NT2/D1 (cell line): Measurements from ENCODE around the gene MPP2.

ENCODE experiments used
- DNase-seq: peaks from one replicate; pipeline ENCODE4 v3.0.0-alpha.2; 2011; ENCODE audit warnings: low read depth, low spot score
- H3K27me3 ChIP-seq: 2 replicates; pipeline ENCODE4 v1.6.0; 2011; ENCODE audit warnings: mild to moderate bottlenecking; ENCODE audit not compliant: insufficient read length, insufficient read depth
- H3K36me3 ChIP-seq: 2 replicates; pipeline ENCODE4 v1.6.1; 2011; ENCODE audit warnings: mild to moderate bottlenecking, low read length, mixed read lengths; ENCODE audit not compliant: insufficient read depth, insufficient read length
- H3K4me1 ChIP-seq: 2 replicates; pipeline ENCODE4 v1.5.1; 2011; ENCODE audit not compliant: insufficient read depth, insufficient read length
- H3K4me3 ChIP-seq: 2 replicates; pipeline ENCODE4 v1.5.1; 2011; ENCODE audit warnings: low read depth; ENCODE audit not compliant: insufficient read length
- H3K9ac ChIP-seq: 2 replicates; pipeline ENCODE4 v1.6.0; 2011; ENCODE audit warnings: low read depth; ENCODE audit not compliant: insufficient read length
- H3K9me3 ChIP-seq: 2 replicates; pipeline ENCODE4 v1.5.1; 2011; ENCODE audit warnings: mild to moderate bottlenecking, low read length; ENCODE audit not compliant: insufficient read depth
- SUZ12 ChIP-seq: IDR thresholded peaks from 2 replicates; pipeline ENCODE4 v1.6.1; 2011; ENCODE audit not compliant: insufficient read length, insufficient read depth; ENCODE audit errors: extremely low read depth
- YY1 ChIP-seq: IDR thresholded peaks from 2 replicates; pipeline ENCODE4 v1.6.1; 2011; ENCODE audit not compliant: insufficient read length, insufficient read depth
- ZNF274 ChIP-seq: IDR thresholded peaks from 2 replicates; pipeline ENCODE4 v1.6.1; 2011; ENCODE audit warnings: mild to moderate bottlenecking, low read depth, low read length

The MPP2 gene

GRCh38 chr17:43860077-43860725, 47.1 kb downstream of the MPP2 start:
- no peaks in the 10 kb centered on the region for H3K36me3 ChIP-seq

GRCh38 chr17:43857957-43858600, 49.3 kb downstream of the MPP2 start:
- Histone ChIP-seq H3K9ac (no peak overlapping the region), H3K4me1 (peaks cover 10% of the 10 kb centered on the region), H3K9me3 (no peaks in the 10 kb centered on the region), H3K4me3 (no peak overlapping the region), H3K36me3 (no peaks in the 10 kb centered on the region), H3K27me3 (peaks cover 3% of the 10 kb centered on the region)
- no peak for TF ChIP-seq YY1
- TF ChIP-seq ZNF274 = no peak
- no peak for TF ChIP-seq SUZ12
- no peak for DNase-seq

More at GRCh38 chr17:43860077-43860725, 47.1 kb downstream of the MPP2 start:
- no peak overlapping the region for H3K4me3 ChIP-seq
- H3K4me1 ChIP-seq = peaks cover 8% of the 10 kb centered on the region
- no peaks in the 10 kb centered on the region for H3K9me3 ChIP-seq
- DNase-seq = no peak
- peaks cover 3% of the 10 kb centered on the region for H3K27me3 ChIP-seq
- H3K9ac ChIP-seq = no peak overlapping the region
- TF ChIP-seq YY1 = no peak
- TF ChIP-seq ZNF274 = no peak
- no peak for TF ChIP-seq SUZ12

GRCh38 chr17:43857141-43857540, 50.2 kb downstream of the MPP2 start:
- H3K36me3 ChIP-seq = no peaks in the 10 kb centered on the region
- no peak overlapping the region for H3K4me3 ChIP-seq
- peaks cover 10% of the 10 kb centered on the region for H3K4me1 ChIP-seq
- DNase-seq = no peak
- no peak for TF ChIP-seq SUZ12
- H3K9me3 ChIP-seq = no peaks in the 10 kb centered on the region
- H3K9ac ChIP-seq = no peak overlapping the region
- peaks cover 3% of the 10 kb centered on the region for H3K27me3 ChIP-seq

GRCh38 chr17:43856141-43856540, 51.2 kb downstream of the MPP2 start:
- Histone ChIP-seq H3K36me3 (no peaks in the 10 kb centered on the region), H3K9ac (no peak overlapping the region), H3K4me1 (peaks cover 10% of the 10 kb centered on the region), H3K9me3 (no peaks in the 10 kb centered on the region), H3K27me3 (peaks cover 3% of the 10 kb centered on the region), H3K4me3 (no peak overlapping the region)
- no peak for TF ChIP-seq ZNF274
- TF ChIP-seq YY1 = no peak
- no peak for TF ChIP-seq SUZ12
- no peak for DNase-seq

GRCh38 chr17:43855061-43855460, 52.3 kb downstream of the MPP2 start:
- no peak overlapping the region for H3K4me3 ChIP-seq
- TF ChIP-seq ZNF274 (no peak), SUZ12 (no peak), YY1 (no peak)
- no peaks in the 10 kb centered on the region for H3K9me3 ChIP-seq
- peaks cover 10% of the 10 kb centered on the region for H3K4me1 ChIP-seq
- H3K9ac ChIP-seq = peak overlapping the region; percentile 16
- H3K27me3 ChIP-seq = peaks cover 3% of the 10 kb centered on the region
- no peaks in the 10 kb centered on the region for H3K36me3 ChIP-seq
- DNase-seq = no peak

GRCh38 chr17:43854498-43854897, 52.8 kb downstream of the MPP2 start:
- no peaks in the 10 kb centered on the region for H3K36me3 ChIP-seq
- TF ChIP-seq ZNF274 (no peak), YY1 (no peak)
- peaks cover 10% of the 10 kb centered on the region for H3K4me1 ChIP-seq
- H3K4me3 ChIP-seq = no peak overlapping the region
- no peaks in the 10 kb centered on the region for H3K9me3 ChIP-seq
- no peak overlapping the region for H3K9ac ChIP-seq
- H3K27me3 ChIP-seq = peaks cover 3% of the 10 kb centered on the region
- DNase-seq = no peak

GRCh38 chr17:43853546-43853945, 53.8 kb downstream of the MPP2 start:
- H3K27me3 ChIP-seq = peaks cover 3% of the 10 kb centered on the region
- H3K9me3 ChIP-seq = no peaks in the 10 kb centered on the region
- no peak overlapping the region for H3K9ac ChIP-seq
- H3K4me1 ChIP-seq = peaks cover 10% of the 10 kb centered on the region
- no peaks in the 10 kb centered on the region for H3K36me3 ChIP-seq
- no peak overlapping the region for H3K4me3 ChIP-seq
- DNase-seq = no peak
- TF ChIP-seq ZNF274 = no peak
- no peak for TF ChIP-seq SUZ12
- TF ChIP-seq YY1 = no peak
